Mucosa of gallbladder (tissue), 1 donor: Measurements from ENCODE around the gene ERC2. TPM values are rescaled to one million over a fixed set of nuclear protein-coding genes. Genes with fewer than 3 reads are reported as not detected.
A peak's percentile ranks its signal among the peaks of the same experiment; 100 is the strongest.

Experiments used
- DNase-seq: peaks from one replicate; pipeline ENCODE4 v3.0.0-alpha.2; 2020; ENCODE audit warnings: low spot score
- total RNA-seq: library from RNA; stranded (reverse); gene quantifications from one replicate; pipeline ENCODE4 v1.2.1, GENCODE V29; 2021
- donor health status: DM: no; HTN: no; CAD: no.

Gene ERC2
- total RNA-seq, 1 donor from 2014 or later: 4.2 TPM

- no peak for DNase-seq
These were observed 214.2 kb downstream of the ERC2 start for GRCh38 chr3:56253941-56254665.

GRCh38 chr3:56251343-56251945, 216.8 kb downstream of the ERC2 start:
- peak; percentile 37 for DNase-seq

GRCh38 chr3:56248021-56248420, 220.2 kb downstream of the ERC2 start:
- no peak for DNase-seq

DNA sequence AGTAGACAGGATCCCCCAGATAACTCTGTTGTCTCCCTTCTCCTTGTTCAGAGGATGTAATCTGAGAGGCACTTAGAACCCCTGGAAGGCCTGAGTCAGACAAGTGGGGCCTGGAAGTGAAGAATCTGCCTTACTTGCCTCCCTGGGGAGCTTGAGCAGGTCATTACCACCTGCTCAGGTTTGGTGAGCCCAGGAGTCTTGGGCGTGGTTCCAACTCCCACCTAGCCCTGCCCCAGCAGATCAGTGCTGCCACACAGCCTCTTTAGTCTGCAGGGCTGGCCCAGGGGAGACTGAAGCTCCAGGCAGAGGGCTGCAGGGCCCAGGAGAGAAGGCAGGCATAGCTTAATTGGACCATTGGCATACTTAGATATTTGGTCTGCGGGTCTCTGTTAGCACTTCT, 230.0 kb downstream of the ERC2 start:
- no peak for DNase-seq

DNA sequence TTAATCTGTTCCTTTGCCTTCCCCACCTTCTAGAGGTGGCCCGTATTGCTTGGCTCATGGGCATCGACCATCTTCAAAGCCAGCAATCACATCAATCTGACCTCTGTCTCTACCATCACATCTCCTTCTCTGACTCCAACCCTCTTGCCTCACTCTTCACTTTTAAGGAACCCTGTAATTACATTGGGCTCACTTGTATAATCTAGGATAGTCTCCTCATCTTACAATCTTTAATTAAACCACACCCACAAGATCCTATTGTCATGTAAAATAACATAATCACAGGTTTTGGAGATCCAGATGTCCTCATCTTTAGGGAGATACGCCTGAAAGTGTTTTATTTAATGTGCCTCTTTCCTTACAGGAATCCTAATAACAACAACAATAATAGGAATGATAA, 234.5 kb downstream of the ERC2 start:
- DNase-seq: no peak

DNA sequence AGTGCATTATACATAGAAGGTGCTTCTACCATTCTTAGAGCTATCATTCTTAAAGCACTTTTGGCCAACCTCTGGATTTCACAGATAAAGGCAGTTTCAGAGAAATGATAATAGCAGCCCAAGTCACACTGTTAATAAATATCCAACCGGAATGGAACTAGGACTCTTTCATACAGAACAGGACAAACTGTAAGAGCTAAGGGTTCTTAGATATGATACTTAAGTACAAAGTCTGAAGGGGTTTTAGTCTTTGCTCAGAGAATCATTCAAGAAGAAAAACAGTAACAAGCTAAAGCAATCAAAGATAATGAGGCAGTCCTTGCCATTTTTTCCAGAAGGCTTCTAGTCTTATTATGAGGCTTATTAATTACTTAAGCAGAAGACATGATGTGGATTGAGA, 239.0 kb downstream of the ERC2 start:
- no peak for DNase-seq

- DNase-seq: no peak
These were observed 245.4 kb downstream of the ERC2 start for GRCh38 chr3:56222866-56223265.

DNA sequence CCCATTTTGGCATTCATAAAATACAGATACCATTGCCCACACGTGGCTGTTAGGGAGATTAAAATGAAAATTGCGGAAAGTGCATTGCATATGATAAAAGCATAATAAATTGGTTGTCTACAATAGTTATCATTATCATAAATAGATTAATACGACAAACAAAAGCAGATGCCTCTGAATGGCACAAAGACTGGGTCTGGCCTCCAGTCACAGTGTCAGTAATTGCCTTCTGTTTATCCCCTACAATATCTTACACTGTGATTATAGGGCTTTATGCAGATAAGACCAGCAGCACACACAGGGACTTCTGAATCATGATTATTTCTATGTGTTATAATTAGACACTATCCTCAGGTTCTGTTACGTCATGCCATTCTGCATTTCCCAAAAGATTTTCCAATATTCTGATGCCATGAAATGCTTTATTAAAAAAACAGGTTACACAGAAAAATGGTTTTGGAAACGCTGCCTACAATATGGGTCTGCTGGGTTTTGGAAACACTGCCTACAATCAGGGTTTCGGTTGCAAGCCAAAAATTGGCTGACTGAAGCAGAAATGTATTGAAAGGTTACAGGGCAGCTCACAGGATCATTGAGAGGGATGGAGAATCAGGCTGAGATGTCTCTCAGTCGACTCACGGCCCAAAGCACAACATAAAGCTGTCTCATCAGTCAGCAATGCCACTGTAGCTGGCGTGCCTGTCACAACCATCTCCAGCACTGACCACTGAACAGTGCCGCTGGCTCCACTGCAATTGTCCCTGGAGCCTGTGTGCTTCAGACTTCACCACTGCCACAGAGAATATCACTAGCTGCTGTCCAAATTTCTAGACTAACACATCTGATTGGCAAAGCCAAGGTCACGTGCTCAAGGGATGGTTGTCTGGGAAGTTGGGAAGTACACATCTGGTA, 248.1 kb downstream of the ERC2 start:
- DNase-seq: no peak

- DNase-seq: no peak
These were observed 258.1 kb downstream of the ERC2 start for GRCh38 chr3:56209982-56210751.

DNA sequence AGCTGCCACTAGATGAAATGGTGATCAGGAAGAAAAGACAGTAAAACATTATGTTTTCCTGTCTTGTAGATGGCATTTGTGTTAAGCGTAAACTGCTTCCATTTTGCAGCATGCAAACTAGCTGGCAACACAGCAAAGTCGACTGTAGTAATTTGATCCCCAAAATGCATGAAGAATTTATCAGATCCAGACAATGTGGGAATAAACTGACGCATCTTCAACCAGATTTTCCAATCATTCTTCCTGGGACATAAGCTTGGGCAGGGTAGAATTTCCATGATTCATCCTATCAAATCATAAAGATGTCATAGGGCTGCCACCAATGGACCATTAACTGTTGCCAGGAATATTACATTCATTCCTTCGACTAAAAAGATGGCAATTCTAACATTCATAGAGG, 260.3 kb downstream of the ERC2 start:
- no peak for DNase-seq

GRCh38 chr3:56205406-56205805, 262.9 kb downstream of the ERC2 start:
- DNase-seq: no peak

DNA sequence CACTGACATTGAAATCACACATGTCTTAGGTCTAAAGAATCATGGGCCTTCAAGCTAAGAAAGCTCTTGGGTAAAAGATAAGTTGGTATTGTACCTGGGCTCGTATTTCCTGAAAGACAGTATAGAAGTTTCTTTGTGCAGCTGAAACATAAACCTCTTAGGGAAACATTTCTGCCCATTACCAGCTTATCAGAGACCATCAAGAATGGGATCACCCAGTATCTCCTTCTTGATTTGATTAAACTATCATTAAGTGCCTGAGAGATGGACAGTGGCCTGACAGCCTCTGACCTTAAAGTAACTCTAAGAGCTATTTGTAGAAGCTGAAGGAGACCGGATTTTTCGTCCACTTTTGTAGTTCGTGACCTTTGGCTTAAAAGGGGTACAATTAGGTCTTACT, 265.3 kb downstream of the ERC2 start:
- DNase-seq: no peak

- no peak for DNase-seq
These were observed 266.9 kb downstream of the ERC2 start for GRCh38 chr3:56201407-56201806.

GRCh38 chr3:56200251-56200650, 268.0 kb downstream of the ERC2 start:
- DNase-seq: no peak

- DNase-seq: no peak
These were observed 270.3 kb downstream of the ERC2 start for GRCh38 chr3:56197991-56198390.

DNA sequence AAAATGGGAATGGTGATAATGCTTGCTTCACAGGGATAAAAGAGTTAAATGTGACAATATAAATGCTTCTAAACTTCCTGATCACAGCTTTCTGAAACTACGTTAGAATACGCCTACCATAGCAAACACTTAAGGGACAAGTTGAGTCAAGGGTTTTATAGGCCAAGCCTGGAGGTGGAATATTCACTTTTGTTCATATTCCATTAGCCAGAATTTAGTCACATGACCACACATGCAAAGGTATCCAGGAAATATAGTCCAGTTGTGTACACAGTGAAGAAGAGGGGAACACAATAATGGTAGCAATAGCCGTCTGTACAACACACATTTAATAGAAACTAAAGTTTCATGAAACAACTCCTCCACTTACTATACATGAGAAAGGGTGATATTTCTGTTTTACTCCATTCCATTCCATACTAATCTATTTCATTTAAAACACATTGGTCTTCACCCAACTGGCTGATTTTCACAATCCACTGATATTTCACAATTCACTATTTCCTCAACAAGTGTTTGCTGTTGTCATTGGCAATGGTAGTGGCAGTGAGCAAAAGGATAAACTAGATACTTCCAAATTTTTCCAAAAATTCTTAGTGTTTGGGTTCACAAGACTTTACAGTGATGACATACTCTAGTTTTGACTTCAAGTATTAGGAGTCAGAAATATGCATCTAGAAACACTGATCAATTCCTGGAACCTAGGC, 270.9 kb downstream of the ERC2 start:
- DNase-seq: no peak

- DNase-seq: no peak
These were observed 271.6 kb downstream of the ERC2 start for GRCh38 chr3:56196700-56197099.

DNA sequence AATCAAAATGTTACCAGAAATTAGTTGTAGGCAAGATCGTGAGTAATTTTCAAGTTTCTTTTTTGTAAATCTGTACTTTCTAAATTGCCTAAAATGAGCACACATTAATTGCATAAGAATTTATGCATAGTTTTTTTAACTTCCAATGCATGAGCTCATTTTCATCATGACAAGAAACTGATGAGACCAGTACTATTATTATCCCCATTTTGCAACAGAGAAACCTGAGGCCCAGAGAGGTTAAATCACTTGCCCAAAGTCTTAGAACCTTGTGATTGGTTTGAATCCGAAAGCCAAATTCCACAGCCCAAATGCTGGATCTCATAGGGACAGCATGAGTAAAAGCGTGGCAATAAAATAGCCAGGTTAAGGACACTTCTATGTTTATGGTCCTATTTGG, 274.7 kb downstream of the ERC2 start:
- DNase-seq: no peak

DNA sequence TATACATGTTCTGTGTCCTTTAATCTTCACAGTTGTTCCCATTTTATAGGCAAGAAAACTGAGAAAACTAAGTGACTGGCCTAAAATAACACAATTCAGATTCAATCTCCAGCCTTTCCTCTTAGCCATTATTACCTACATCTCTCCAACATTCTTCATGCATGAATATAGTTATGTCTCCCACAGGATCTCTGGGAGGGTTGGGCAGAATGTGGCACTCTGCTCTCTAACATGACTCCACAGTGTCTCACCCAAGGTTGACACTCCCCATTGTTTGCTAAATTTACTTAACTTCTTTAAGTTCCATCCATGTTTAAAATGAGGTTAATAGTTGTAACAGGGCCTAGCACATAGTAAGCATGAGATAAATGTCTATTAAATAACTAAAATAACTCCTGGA, 276.3 kb downstream of the ERC2 start:
- DNase-seq: no peak

- DNase-seq: no peak
These were observed 277.4 kb downstream of the ERC2 start for GRCh38 chr3:56190771-56191305.

- no peak for DNase-seq
These were observed 278.1 kb downstream of the ERC2 start for GRCh38 chr3:56190130-56190529.
